SK-MEL-5 (cell line): ENCODE results near the gene JARID2. TPM values are rescaled to one million over a fixed set of nuclear protein-coding genes. Genes with fewer than 3 reads are reported as not detected.

ENCODE experiments used
- DNase-seq: peaks from one replicate; pipeline ENCODE4 v3.0.0-alpha.2; 2016; ENCODE audit warnings: low read depth, low spot score
- in situ Hi-C: cut with HindIII; loops from 2 replicates; pipeline ENCODE4 v1.10.0; 2016; ENCODE audit warnings: low sequenced_read_pairs, high pct_unique_total_duplicates, low pct_unique_long_range_greater_than_20kb
- total RNA-seq: library from RNA; depleted of rRNA; stranded (reverse); fragments of >200 nt; shearing (Covaris generic); gene quantifications from 2 replicates; pipeline ENCODE4 v1.2.3, GENCODE V29; 2014

Gene JARID2
- total RNA-seq, 1 experiment from 2014 or later, result 35.5 TPM

DNA sequence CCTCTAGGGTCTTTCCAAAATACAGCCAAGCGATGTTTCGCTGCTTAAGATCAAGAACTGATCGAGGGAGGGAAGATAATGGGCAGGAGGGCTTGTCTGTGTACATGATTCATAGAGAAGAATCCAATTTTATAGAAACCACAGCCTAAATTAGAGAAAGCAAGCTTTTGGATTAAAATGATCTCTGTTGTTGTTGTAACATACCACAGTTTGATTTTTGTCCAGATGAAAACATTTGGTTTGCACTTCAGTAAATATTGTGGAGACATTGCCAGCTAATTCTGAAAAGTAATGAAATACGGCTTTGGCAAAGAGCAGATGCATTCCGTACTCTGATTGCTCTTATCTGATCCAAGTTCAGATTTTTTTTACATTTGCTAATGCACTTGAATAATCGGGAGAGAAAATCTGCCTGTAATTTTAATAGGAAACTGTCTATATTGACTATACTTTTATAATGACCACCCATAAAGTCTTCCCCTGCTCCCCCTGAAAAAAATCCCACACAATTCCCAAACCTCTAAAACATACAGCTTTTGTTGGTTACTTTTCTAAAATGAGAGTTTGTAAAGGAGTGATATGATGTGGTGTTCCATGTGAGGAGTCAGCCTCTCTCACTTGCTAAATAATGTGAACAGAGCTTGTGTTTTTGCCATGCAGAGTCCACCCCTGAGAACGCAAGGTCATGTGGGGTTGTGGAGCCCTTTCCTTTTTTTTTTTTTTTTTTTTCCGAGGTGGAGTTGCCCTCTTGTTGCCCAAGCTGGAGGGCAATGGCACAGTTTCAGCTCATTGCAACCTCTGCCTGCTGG, 217.1 kb downstream of the JARID2 start:
- in situ Hi-C loops, result no loop called here
- peak; percentile 64 for DNase-seq

DNA sequence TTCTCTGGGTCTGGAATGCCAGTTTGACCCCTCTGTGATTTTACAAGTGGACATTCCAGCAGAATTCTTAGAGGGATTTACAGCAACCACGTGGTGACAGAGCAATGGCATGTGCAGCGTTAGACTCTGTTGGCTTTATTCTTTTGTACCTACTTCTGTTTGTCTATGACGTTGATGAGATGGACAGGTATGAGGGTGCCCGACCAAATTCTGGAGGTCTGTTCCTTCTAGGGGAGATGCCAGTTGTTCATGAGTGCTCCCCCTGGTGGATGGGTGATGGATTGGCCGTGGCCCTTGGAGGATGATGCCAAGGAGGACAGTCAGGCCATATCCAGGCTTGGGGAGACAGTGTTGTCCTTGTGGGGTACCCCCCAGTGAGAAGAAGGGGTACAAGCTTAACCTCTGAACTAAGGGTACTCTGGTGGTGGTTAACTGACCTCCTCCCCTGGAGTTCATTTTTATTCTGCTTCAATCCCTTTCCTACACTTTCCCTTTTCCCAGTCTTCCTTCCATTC, 218.4 kb downstream of the JARID2 start:
- in situ Hi-C loops, result no loop called here
- DNase-seq, result peak; percentile 81

DNA sequence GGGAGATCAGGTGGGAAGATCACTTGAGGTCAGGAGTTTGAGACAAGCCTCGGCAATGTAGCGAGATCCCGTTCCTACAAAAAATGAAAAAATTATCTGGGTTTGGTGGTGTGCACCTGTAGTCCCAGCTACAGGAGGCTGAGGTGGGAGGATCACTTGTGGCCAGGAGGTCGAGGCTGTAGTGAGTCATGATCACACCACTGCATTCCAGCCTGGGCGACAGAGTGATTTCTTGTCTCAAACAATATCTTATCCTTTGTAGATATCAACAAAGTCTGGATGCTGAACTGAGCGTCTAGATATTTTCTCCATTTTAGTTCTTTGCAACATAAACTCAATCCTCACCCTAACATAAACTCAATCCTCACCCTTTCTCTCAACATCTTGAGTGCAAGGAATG, 219.3 kb downstream of the JARID2 start:
- DNase-seq, result no peak
- in situ Hi-C loops, result no loop called here

DNA sequence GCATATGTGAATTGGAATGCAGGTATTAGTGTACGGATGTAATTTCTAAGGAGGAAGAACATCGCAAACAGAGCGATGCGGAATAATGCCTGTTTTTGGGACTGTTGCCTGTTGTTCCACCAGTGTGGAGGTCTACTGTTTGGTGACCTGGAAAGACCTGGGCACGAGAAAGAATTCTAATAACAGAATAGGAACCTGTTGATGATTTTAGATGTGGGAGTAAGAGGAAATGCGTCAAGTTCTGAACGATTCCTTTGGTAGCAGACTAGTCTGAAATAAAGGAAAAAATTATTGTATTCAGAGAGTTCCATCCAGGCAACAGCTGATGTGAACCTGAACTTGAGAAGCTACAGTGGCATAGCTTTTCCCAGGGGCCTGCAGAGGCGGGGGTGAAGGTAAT, 224.9 kb downstream of the JARID2 start:
- in situ Hi-C loops, result no loop called here
- no peak for DNase-seq

DNA sequence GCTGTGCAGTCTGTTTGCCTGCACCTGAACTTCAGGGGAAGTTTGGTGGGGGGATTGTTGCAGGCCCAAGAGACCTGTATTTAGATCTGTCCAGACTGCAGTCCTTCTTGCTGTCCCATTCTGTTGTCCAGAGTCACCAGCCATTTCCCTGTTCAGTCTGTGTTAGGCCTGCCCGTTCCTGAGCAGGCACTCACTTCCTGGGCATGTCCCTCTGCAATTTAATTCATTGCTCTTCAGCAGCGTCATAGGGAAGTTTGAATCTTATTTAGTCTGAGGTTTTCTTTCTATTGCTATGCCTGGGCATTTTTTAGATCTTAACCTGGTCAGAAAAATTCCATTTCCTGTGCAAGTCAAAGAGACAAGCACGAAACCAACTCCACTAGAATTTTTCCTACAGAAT, 226.8 kb downstream of the JARID2 start:
- in situ Hi-C loops, result no loop called here
- peak; percentile 38 for DNase-seq

DNA sequence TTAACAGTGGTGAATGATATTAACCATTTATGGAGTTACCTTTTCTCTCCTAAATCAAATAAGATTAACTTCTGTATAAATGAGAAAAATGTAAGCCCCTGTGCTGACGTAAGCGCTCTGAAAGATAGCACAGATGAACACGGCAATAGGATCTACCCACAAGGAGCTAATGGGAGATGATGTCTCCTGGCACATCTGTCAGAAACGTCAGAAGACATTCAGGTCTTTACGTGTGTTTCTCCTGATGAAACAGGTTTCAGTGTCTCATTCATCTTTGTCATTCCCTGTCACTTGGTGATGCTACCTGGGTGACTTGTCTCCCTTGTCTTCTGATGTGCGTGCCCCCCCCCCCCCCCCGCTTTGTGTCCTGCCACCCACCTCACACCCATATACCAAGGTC, 227.3 kb downstream of the JARID2 start:
- in situ Hi-C loops, result no loop called here
- DNase-seq, result peak; percentile 71

DNA sequence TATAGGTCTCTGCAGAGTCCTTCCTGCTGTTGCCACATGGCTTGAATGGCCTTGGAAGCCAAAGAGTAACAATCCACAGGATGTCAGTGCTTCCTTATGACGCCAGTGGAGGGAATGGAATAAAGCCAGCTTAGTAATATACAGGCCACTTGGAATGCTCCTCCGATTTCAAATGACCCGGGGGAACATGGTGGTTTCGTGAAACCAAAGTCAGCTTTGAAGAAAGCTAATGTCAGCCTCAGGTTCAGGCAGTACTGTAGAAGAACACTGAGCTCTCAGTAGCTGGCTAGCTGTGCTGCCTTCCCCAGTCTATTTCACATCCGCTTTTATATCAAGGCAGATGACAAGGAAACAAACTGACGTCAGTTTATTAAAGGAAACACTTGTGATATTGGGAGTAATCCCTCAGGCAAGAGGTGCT, 227.9 kb downstream of the JARID2 start:
- in situ Hi-C loops, result no loop called here
- DNase-seq, result peak; percentile 100

DNA sequence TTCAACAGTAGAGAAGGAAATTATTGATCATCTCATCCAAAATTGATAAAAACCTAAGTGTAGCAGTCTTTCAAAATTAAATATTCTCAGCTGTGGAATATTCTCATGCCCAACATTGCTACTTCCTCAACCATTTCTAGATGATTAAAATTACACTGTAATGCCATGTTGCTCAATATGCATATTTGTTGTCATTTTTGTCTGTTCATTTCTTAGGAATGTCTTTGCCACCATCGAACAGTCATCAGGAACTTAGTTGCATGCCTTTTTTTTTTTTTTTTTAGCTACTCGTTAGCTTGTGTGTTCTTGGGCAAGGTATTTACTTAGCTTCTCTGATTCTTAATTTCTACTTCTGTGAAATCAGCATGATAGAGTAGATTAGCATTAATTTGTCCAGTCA, 228.3 kb downstream of the JARID2 start:
- in situ Hi-C loops, result no loop called here
- no peak for DNase-seq

DNA sequence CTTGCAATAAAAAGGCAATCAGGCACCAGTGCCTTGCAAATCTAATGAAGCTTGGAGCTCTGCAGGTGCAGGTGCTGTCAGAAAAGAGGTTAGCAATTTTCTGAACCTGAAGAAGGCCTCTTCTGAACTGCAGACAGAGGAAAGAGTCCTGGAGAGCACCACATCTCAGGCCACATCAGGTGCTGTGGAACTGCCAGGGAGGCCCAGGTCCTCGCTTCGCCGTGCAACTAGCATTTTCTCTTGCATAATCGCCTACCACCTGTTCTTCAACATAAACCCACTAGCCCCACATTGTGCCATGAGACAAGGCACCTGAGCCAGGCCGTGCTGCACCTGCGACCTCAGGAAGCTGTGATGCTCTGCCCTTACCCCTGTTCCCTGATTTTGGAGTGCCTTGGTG, 229.4 kb downstream of the JARID2 start:
- in situ Hi-C loops, result no loop called here
- DNase-seq, result no peak

DNA sequence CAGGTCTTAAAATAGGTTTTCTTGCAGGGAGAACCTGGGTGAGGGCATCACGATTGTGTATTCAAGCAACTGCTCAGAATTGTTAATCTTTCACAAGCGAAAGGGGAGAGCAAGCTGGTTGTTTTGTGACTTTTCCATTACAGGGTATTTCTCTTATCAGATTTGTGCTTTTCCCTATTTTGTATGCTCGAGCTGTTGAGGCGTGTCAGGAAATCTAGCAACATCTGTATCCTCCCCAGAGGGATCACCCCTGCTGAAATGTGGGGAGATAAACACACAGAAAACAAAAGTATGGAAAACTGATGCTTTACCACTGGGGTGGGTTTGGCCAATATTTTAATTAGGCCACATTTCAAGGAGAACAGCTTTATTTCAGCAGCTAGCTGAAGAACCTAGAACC, 230.0 kb downstream of the JARID2 start:
- in situ Hi-C loops, result no loop called here
- DNase-seq, result no peak

DNA sequence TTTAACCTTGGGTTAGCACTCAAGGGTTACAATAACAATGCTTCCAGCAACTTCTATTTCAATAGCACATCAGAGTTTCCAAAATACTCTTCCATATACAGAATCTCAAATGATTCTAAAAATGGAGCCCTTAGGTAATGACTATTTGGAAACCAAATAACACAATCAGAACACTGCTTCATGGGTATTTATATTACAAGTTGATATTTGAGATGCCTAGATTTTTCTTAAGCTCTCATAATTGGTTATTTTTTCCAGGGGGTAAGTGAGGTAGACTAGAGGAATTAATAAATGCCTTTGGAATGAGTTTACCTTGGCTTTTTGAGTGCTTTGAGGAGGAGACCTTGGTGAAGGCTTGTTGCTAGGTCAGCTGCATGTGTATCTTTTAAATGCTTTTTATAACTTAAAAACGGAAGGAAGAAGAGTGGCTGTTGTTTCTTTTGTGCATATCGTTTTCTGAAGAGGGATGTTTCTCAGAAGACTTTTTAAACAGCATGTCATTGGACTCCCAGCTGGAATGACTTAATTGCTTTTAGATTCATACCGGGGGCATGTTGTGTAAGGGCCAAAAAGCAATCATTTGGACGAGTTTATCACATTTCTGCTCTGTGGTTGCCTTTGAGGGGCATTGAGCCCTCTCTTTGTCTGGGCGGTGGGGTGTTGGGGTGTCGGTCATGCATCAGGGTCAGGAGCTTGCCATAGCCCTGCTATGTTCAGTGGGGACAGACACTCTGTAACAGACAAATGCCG, 230.9 kb downstream of the JARID2 start:
- no peak for DNase-seq
- in situ Hi-C loops, result no loop called here

DNA sequence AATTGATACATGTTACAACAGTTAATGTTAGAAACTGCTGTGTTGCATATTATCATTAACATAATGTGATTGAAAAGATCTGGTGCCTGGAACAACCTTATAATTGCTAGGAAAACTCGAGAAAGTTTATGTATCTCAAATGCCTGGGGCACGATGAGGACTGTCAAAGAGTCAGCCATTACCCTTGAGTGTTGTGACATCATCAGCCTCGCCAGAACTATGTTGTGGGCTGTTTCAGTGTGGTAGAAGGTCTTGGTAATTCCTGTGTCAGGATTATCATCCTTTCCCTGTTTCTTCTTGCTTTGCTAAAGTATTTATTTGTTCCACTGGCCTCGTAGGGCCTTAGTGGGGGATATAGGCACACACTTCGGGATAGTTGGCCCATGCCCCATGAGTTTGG, 231.9 kb downstream of the JARID2 start:
- no peak for DNase-seq
- in situ Hi-C loops, result no loop called here

DNA sequence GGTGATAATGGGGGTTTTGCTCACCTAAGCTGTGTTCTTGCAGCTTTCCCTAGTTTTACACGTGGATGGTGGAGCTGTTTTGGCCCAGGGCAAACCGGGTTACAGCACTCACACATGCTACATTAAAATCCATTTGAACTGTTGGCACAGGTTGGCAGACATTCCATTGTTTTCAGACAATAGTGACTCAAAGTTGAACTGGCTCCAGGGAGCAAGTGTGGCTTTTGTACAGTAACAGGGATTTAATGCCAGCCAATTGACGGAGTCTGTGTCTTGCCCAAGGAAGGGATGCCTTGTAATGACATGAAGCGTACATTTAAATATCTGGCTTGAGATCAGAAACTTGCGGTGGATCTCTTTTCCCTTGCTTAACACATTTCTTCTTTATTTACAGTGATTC, 233.9 kb downstream of the JARID2 start:
- no peak for DNase-seq
- in situ Hi-C loops, result no loop called here

DNA sequence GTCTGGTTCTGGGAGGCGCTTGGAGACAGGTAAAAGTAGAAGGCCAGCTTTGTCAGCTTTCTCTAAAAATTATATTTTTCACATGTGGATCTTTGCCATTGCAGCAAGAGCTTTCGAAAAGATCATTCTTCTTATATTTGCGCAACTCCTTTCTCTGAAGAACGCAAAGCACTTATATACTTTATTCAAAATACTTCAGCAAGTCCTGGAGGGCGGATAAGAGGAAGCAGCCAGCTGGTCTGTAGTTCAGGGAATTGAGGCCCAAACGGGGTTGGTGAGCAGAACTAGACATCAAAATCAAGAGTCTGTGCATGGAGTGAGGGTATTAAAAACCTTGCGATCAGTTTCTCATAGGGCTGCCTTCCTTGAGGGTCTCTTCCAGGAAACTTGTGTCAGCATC, 234.7 kb downstream of the JARID2 start:
- DNase-seq, result no peak
- in situ Hi-C loops, result no loop called here

DNA sequence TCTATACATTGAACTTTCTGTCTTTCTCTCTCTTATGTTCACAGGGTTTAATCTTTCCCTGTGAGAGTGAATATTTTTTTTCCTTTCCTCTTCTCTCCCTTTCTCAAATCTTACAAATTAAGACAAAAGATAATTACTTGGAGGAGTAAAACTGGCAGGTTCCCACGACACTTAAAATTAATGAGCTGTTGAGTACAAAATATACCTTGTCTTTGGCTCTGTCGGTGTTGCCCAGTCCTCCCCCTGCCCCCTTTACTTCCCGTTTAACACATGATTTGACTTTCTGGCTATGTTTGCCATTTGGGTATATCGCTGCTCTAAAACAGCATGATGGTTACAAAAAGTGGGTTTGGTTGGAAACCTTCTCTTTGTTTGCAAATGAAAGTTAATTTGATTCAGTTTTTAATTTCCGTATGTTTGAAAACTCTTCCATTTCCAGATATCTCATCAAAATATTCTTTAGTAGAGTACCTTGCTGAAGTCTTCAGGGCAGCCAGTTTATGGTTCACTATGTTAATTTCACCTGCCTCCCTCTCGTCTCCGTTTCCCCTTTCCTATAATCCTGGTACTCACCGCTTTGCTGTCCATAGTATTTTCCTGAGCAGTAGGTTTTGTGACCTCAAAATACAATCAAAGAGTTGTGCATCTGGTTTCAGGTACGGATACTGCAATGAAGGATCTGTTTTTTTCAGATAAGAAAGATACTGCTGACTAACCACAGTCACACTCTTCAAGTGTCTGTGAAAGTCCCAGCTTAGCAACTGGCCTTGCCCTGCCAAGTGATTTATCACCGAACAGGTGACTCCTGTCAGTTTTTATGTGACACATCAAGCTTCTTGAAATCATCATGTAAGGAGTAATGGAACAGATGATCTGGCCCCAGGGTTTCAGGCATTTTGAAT, 235.8 kb downstream of the JARID2 start:
- no peak for DNase-seq
- in situ Hi-C loops, result no loop called here

DNA sequence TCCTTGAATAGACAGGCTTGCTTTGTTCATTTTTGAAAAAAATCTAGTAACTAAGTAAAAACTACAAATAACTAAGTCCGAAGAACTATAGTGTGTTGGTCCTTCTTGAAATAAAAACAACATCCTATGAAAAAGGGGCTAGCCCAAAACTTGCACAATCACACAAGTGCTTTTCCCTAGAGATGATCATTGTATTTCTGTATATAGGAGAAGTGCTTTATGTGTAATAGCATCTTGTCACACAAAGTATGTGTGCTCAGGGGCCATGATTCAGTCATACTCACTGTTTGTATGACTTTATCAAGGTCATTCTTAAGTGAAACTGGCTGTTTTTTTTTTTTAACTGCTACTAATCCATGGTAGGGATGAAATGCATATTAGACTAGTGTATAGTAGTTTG, 237.2 kb downstream of the JARID2 start:
- no peak for DNase-seq
- in situ Hi-C loops, result no loop called here

DNA sequence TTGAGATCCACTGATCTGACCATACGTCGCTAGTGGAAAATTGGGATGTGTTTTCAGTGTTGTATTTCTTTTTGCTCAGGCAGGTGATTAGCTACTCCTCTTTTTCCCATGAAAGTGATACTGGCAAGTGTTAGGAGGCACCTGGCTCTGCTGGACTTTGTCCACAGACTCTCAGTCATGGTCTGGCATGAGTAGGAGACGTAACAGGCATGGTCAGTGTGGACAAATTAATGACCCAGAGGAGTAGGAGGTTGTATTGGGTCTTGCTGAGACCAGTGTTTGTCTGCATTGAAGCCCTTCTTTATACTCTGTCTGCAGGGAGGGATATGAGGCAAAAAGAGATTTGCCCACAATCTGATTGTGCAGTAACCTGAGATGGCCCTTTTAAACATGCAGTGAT, 238.3 kb downstream of the JARID2 start:
- in situ Hi-C loops, result no loop called here
- no peak for DNase-seq

DNA sequence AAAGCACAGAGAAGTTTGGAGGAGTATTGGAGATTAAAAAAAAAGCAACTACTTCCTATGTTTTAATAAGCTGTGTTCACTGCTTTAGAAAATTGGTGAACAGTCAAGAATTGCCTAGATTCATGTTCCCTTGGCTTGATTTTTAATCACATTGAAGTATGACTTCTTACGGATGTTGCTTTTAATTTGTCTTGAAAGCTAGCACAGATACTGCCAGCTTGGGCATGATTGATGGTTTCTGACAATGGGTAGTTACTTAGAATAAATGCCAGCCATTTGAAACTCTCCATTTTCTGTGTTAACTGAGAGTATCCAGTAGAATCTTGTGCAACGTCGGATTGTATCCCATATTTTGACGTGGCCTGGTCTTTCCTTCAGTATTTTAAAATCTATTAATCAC, 239.0 kb downstream of the JARID2 start:
- in situ Hi-C loops, result no loop called here
- DNase-seq, result no peak
